BLaER1 (cell line): Measurements from ENCODE around the gene SUB1.
"Not testable (repeated sequence)": the region's sequence is repeated elsewhere in the genome, so short reads cannot be mapped to it uniquely, and the experiment has no call there.

ENCODE experiments used
- H3K27ac ChIP-seq: shearing (Covaris generic); formaldehyde crosslinking; 2 replicates; pipeline ENCODE4 v1.8.1; 2022
- H3K27me3 ChIP-seq: shearing (Covaris generic); formaldehyde crosslinking; 2 replicates; pipeline ENCODE4 v1.8.1; 2022
- H3K36me3 ChIP-seq: shearing (Covaris generic); formaldehyde crosslinking; 2 replicates; pipeline ENCODE4 v1.8.1; 2022
- H3K4me1 ChIP-seq: shearing (Covaris generic); formaldehyde crosslinking; 2 replicates; pipeline ENCODE4 v1.8.1; 2022
- H3K4me2 ChIP-seq: shearing (Covaris generic); formaldehyde crosslinking; 2 replicates; pipeline ENCODE4 v1.8.1; 2022
- H3K4me3 ChIP-seq: shearing (Covaris generic); formaldehyde crosslinking; 2 replicates; pipeline ENCODE4 v1.8.1; 2022
- H3K9ac ChIP-seq: shearing (Covaris generic); formaldehyde crosslinking; 2 replicates; pipeline ENCODE4 v1.8.1; 2022
- H3K9me3 ChIP-seq: shearing (Covaris generic); formaldehyde crosslinking; 2 replicates; pipeline ENCODE4 v1.8.1; 2022
- H4K20me1 ChIP-seq: shearing (Covaris generic); formaldehyde crosslinking; 2 replicates; pipeline ENCODE4 v1.8.1; 2022
- Cebpa-rat ChIP-seq: shearing (Covaris generic); IDR thresholded peaks from 2 replicates; pipeline ENCODE4 v1.8.1; 2022

SUB1 gene

GRCh38 chr5:32562843-32563242 lies 22.5 kb upstream of the SUB1 start:
- Histone ChIP-seq H4K20me1 (no peaks in the 10 kb centered on the region), H3K4me3 (no peak overlapping the region), H3K4me1 (peaks cover 5% of the 10 kb centered on the region; the same call in 1 of the 2 replicates), H3K9ac (no peak overlapping the region), H3K9me3 (peaks cover 5% of the 10 kb centered on the region; the same call in 1 of the 2 replicates), H3K27ac (no peak overlapping the region), H3K27me3 (no peaks in the 10 kb centered on the region), H3K4me2 (no peak overlapping the region), H3K36me3 (no peaks in the 10 kb centered on the region)
- no peak for TF ChIP-seq Cebpa-rat

DNA sequence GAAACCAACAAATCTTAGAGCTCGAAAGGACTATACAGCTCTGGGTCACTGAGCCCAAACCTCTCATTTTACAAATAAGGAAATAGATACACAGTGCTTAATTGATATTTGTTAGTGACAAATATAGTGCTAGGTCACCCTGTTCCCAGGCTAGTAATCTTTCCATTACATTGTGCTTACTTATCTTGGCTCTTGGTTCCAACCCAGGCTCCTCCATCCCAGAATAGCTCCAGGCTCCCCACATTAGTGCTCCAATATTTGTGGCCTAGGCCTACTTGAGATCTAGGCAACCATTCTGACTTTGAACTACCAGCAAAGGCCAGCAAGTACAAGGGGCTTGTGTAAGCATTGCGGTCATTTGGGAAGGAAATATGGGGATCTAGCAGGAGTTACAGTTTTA lies 21.7 kb upstream of the SUB1 start:
- H3K9me3 ChIP-seq, result peaks cover 5% of the 10 kb centered on the region; the same call in 1 of the 2 replicates
- H3K4me1 ChIP-seq, result peaks cover 5% of the 10 kb centered on the region; the same call in 1 of the 2 replicates
- H4K20me1 ChIP-seq, result no peaks in the 10 kb centered on the region
- no peaks in the 10 kb centered on the region for H3K36me3 ChIP-seq
- no peaks in the 10 kb centered on the region for H3K27me3 ChIP-seq
- no peak overlapping the region for H3K4me2 ChIP-seq
- H3K27ac ChIP-seq, result no peak overlapping the region
- TF ChIP-seq Cebpa-rat, result no peak
- H3K9ac ChIP-seq, result no peak overlapping the region
- H3K4me3 ChIP-seq, result no peak overlapping the region

DNA sequence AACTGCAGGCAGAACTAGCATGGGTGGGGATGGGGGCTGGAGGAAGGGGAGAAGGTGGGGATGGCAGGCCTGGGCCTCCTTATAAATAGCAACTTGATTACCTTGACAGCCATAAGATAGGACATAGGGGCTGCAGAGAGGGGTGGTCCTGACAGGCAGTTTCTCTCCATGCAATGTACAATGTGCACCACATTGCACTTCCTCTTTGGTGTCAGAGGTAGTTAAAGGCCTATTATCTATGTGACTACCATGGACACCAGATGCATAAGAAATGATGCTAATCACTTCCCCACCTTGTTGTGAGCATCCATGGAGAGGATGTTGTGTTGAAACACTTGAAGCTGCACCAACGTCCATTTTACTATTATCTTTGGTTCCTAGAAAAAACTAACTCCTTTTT lies 20.2 kb upstream of the SUB1 start:
- H3K27ac ChIP-seq, result no peak overlapping the region
- no peak for TF ChIP-seq Cebpa-rat

DNA sequence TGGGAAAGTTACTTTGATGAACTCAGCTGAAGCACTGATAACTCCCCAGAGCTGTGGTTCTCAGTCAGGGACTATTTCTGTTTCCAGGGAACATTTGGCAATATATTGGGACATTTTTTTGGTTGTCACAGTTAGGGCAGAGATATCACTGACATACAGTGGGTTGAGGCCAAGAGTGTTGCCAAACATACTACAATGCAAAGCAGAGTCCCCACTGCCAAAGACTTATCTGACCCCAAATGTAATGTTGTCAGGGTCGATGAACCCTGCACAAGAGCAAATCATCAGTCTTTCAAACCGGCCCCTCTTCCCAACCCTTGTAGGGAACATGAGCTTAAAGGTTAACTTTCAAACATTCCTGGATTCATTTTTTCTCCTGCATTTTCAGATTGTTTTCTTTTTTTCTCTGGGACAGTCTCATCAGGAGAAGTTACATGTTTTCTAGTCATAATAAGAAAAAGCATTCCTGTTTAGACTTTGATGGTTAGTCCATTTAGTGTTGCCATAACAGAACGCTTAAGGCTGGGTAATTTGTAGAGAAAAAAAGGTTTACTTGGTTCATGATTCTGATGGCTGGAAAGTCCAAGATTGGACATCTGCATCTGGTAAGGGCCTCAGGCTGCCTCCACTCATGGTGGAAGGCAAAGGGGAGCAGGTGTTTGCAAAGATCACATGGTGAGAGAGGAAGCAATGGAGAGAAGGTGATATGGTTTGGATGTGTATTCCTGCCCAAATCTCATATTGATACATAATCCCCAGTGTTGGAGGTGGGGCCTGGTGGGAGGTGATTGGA lies 18.8 kb upstream of the SUB1 start:
- Histone ChIP-seq H3K27ac (no peak overlapping the region), H4K20me1 (no peaks in the 10 kb centered on the region), H3K27me3 (no peaks in the 10 kb centered on the region), H3K4me2 (no peak overlapping the region), H3K9ac (no peak overlapping the region), H3K36me3 (no peaks in the 10 kb centered on the region), H3K9me3 (peaks cover 5% of the 10 kb centered on the region; the same call in 1 of the 2 replicates), H3K4me1 (peaks cover 5% of the 10 kb centered on the region; the same call in 1 of the 2 replicates), H3K4me3 (no peak overlapping the region)
- TF ChIP-seq Cebpa-rat, result no peak

More for the DNA sequence above, 20.2 kb upstream of the SUB1 start:
- Histone ChIP-seq H3K4me2 (no peak overlapping the region), H3K9ac (no peak overlapping the region), H3K4me3 (no peak overlapping the region), H3K36me3 (no peaks in the 10 kb centered on the region), H3K27me3 (no peaks in the 10 kb centered on the region), H3K4me1 (peaks cover 5% of the 10 kb centered on the region; the same call in 1 of the 2 replicates), H3K9me3 (peaks cover 5% of the 10 kb centered on the region; the same call in 1 of the 2 replicates), H4K20me1 (no peaks in the 10 kb centered on the region)

DNA sequence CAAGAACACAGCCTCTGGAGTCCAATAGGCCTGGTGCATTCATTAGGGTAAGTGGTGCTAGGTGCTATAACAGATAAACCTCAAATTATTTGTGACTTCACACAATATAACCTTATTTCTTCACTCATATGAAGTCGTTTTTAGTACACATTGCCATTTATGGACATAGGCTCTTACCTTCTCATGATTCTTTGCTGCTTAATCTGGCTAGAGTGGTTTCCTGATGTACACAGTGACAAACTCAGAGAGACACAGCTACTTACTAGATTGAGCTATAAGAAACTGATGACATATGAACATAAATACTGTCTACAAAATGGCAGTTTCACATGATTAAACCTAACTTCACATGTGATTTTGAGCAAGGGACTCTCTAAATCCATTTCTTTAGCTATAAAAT lies 14.2 kb upstream of the SUB1 start:
- TF ChIP-seq Cebpa-rat, result no peak
- no peak overlapping the region for H3K9ac ChIP-seq
- H3K27me3 ChIP-seq, result no peaks in the 10 kb centered on the region
- no peaks in the 10 kb centered on the region for H3K36me3 ChIP-seq
- H3K27ac ChIP-seq, result no peak overlapping the region
- H3K4me2 ChIP-seq, result no peak overlapping the region
- no peaks in the 10 kb centered on the region for H4K20me1 ChIP-seq
- peaks cover 5% of the 10 kb centered on the region; the same call in 1 of the 2 replicates for H3K9me3 ChIP-seq
- no peak overlapping the region for H3K4me3 ChIP-seq
- peaks cover 25% of the 10 kb centered on the region for H3K4me1 ChIP-seq

GRCh38 chr5:32572778-32573480 lies 12.4 kb upstream of the SUB1 start:
- no peak overlapping the region for H3K9ac ChIP-seq

DNA sequence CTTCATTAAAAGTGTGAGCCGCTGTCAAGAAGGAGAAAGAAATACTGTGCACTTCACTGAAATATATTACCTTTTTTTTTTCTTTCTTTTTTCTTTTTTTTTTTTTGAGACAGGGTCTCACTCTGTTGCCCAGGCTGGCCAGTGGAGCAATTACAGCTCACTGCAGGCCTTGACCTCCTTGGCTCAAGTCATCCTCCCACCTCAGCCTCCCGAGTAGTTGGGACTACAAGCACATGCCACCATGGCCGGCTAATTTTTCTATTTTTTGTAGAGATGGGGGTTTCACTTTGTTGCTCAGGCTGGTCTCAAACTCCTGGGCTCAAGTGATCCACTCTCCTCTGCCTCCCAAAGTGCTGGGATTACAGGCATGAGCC lies 11.9 kb upstream of the SUB1 start:
- Histone ChIP-seq H3K4me2 (peak overlapping the region; percentile 61), H3K4me1 (peaks cover 20% of the 10 kb centered on the region)
- not testable (repeated sequence) for H3K4me3 ChIP-seq

More at GRCh38 chr5:32572778-32573480, 12.4 kb upstream of the SUB1 start:
- no peaks in the 10 kb centered on the region for H3K9me3 ChIP-seq
- H4K20me1 ChIP-seq, result no peaks in the 10 kb centered on the region
- H3K36me3 ChIP-seq, result no peaks in the 10 kb centered on the region
- H3K27ac ChIP-seq, result no peak overlapping the region
- peak overlapping the region; percentile 61 for H3K4me2 ChIP-seq
- TF ChIP-seq Cebpa-rat, result no peak
- no peaks in the 10 kb centered on the region for H3K27me3 ChIP-seq
- peaks cover 20% of the 10 kb centered on the region for H3K4me1 ChIP-seq
- no peak overlapping the region for H3K4me3 ChIP-seq

GRCh38 chr5:32574540-32575175 lies 10.7 kb upstream of the SUB1 start:
- H3K4me1 ChIP-seq, result peaks cover 20% of the 10 kb centered on the region
- no peaks in the 10 kb centered on the region for H4K20me1 ChIP-seq
- TF ChIP-seq Cebpa-rat, result no peak
- H3K9ac ChIP-seq, result no peak overlapping the region
- H3K9me3 ChIP-seq, result no peaks in the 10 kb centered on the region
- no peaks in the 10 kb centered on the region for H3K27me3 ChIP-seq
- no peak overlapping the region for H3K4me3 ChIP-seq
- H3K27ac ChIP-seq, result no peak overlapping the region
- H3K4me2 ChIP-seq, result no peak overlapping the region
- H3K36me3 ChIP-seq, result no peaks in the 10 kb centered on the region

More for the DNA sequence above, 11.9 kb upstream of the SUB1 start:
- H4K20me1 ChIP-seq, H3K9me3 ChIP-seq, H3K27me3 ChIP-seq, H3K27ac ChIP-seq, H3K36me3 ChIP-seq, H3K9ac ChIP-seq: not testable (repeated sequence)

DNA sequence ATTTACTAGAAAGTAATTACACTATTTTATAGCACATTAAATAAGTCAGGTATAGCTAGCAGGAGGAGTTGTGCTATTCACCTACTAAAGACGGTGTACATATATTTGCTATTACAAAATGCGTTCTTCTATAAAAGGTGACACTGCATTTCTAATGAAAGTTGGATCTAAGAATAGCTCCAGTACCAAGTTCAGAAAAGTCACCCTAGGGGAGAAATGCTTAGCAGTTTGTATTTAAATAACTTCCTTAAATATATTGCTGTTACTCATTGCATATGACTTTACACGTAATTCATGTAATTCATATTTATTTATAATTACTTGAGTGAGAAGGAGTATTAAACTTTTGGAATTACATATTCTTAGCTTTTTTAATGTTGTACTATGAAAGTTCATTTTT lies 7.0 kb upstream of the SUB1 start:
- Histone ChIP-seq H3K9me3 (no peaks in the 10 kb centered on the region), H3K36me3 (no peaks in the 10 kb centered on the region), H3K27ac (no peak overlapping the region), H4K20me1 (no peaks in the 10 kb centered on the region), H3K9ac (no peak overlapping the region), H3K27me3 (no peaks in the 10 kb centered on the region), H3K4me1 (peaks cover 39% of the 10 kb centered on the region), H3K4me3 (no peak overlapping the region), H3K4me2 (no peak overlapping the region)
- TF ChIP-seq Cebpa-rat, result no peak

GRCh38 chr5:32578764-32579163 lies 6.6 kb upstream of the SUB1 start:
- no peaks in the 10 kb centered on the region for H3K36me3 ChIP-seq
- H3K9me3 ChIP-seq, result no peaks in the 10 kb centered on the region
- no peak overlapping the region for H3K4me3 ChIP-seq
- peaks cover 39% of the 10 kb centered on the region for H3K4me1 ChIP-seq
- H3K4me2 ChIP-seq, result no peak overlapping the region
- H4K20me1 ChIP-seq, result no peaks in the 10 kb centered on the region
- H3K27me3 ChIP-seq, result no peaks in the 10 kb centered on the region
- TF ChIP-seq Cebpa-rat, result no peak
- H3K27ac ChIP-seq, result no peak overlapping the region
- H3K9ac ChIP-seq, result no peak overlapping the region
